ENCODE data around the gene MMP23B.

MMP23B gene

GRCh38 chr1:1612104-1612400, 19.9 kb upstream of the MMP23B start:
- no peak overlapping the region for H3K18ac ChIP-seq (ENCODE audit: low read length)
- H2AFZ ChIP-seq (ENCODE audit: insufficient read depth, low read length, poor library complexity) = no peak overlapping the region
- H3K23ac ChIP-seq (ENCODE audit: low read length) = no peak overlapping the region
- peaks cover 8% of the 10 kb centered on the region for H3K79me1 ChIP-seq (ENCODE audit: low read length)
- H2BK120ac ChIP-seq (ENCODE audit: insufficient read depth, low read length, poor library complexity) = no peak overlapping the region
- H3K27me3 ChIP-seq (ENCODE audit: insufficient read depth, low read length) = no peaks in the 10 kb centered on the region
- H3K4me3 ChIP-seq (ENCODE audit: low read depth, low read length) = no peak overlapping the region
- no peak overlapping the region for H3K4me2 ChIP-seq (ENCODE audit: low read length)
- no peak overlapping the region for H2BK5ac ChIP-seq (ENCODE audit: low read depth, low read length, poor library complexity)
- no CpG with 5 or more reads among the region's 3 CpGs for WGBS (ENCODE audit: extremely low coverage, insufficient coverage, insufficient read length)
- no peak overlapping the region for H3K27ac ChIP-seq (ENCODE audit: low read depth, low read length)
- H3K79me2 ChIP-seq (ENCODE audit: control insufficient read depth, insufficient read depth, low read length, poor library complexity) = peaks cover 5% of the 10 kb centered on the region
- H3K4me1 ChIP-seq (ENCODE audit: control insufficient read depth in 1 of 2, insufficient read depth in 2 of 2, low read length in 2 of 2) = peaks cover 10 to 14% of the 10 kb centered on the region in 2 experiments
- no peak overlapping the region for H3K14ac ChIP-seq (ENCODE audit: low read length)
- no peak overlapping the region for H3K4ac ChIP-seq (ENCODE audit: low read depth, low read length)
- H4K12ac ChIP-seq (ENCODE audit: low read depth, low read length) = no peak overlapping the region
- no peaks in the 10 kb centered on the region for H3K9me3 ChIP-seq (ENCODE audit: insufficient read depth, low read depth, low read length)
- H3K36me3 ChIP-seq (ENCODE audit: control insufficient read depth in 1 of 2, insufficient read depth in 2 of 2, low read length in 2 of 2) = no peaks in the 10 kb centered on the region
- no peak overlapping the region for H3K9ac ChIP-seq (ENCODE audit: low read length)
- no peak overlapping the region for H4K8ac ChIP-seq (ENCODE audit: low read depth, low read length)
- no peak overlapping the region for H2AK5ac ChIP-seq (ENCODE audit: low read length)
- no peak overlapping the region for H2BK12ac ChIP-seq (ENCODE audit: low read length)
- no peak for DNase-seq
- H4K91ac ChIP-seq (ENCODE audit: low read depth, low read length) = no peak overlapping the region

- no peaks in the 10 kb centered on the region for H3K9me3 ChIP-seq (ENCODE audit: insufficient read depth, low read depth, low read length)
- no CpG with 5 or more reads among the region's 11 CpGs for WGBS (ENCODE audit: extremely low coverage, insufficient coverage, insufficient read length)
- H3K36me3 ChIP-seq (ENCODE audit: control insufficient read depth in 1 of 2, insufficient read depth in 2 of 2, low read length in 2 of 2) = peaks cover 10% of the 10 kb centered on the region in 2 experiments
- no peak overlapping the region for H2BK12ac ChIP-seq (ENCODE audit: low read length)
- no peak overlapping the region for H3K27ac ChIP-seq (ENCODE audit: low read depth, low read length)
- H3K4me2 ChIP-seq (ENCODE audit: low read length) = peak overlapping the region; percentile 96
- no peak overlapping the region for H2BK120ac ChIP-seq (ENCODE audit: insufficient read depth, low read length, poor library complexity)
- H4K12ac ChIP-seq (ENCODE audit: low read depth, low read length) = no peak overlapping the region
- no peak overlapping the region for H3K4me3 ChIP-seq (ENCODE audit: low read depth, low read length)
- peaks cover 8% of the 10 kb centered on the region for H3K79me1 ChIP-seq (ENCODE audit: low read length)
- no peak overlapping the region for H2AK5ac ChIP-seq (ENCODE audit: low read length)
- H4K91ac ChIP-seq (ENCODE audit: low read depth, low read length) = no peak overlapping the region
- H2AFZ ChIP-seq (ENCODE audit: insufficient read depth, low read length, poor library complexity) = no peak overlapping the region
- no peak overlapping the region for H4K8ac ChIP-seq (ENCODE audit: low read depth, low read length)
- no peak overlapping the region for H3K9ac ChIP-seq (ENCODE audit: low read length)
- H2BK5ac ChIP-seq (ENCODE audit: low read depth, low read length, poor library complexity) = no peak overlapping the region
- no peak overlapping the region for H3K23ac ChIP-seq (ENCODE audit: low read length)
- H3K4me1 ChIP-seq (ENCODE audit: control insufficient read depth in 1 of 2, insufficient read depth in 2 of 2, low read length in 2 of 2) = peaks cover 10 to 15% of the 10 kb centered on the region in 2 experiments
- no peak overlapping the region for H3K14ac ChIP-seq (ENCODE audit: low read length)
- no peak overlapping the region for H3K18ac ChIP-seq (ENCODE audit: low read length)
- no peak overlapping the region for H3K4ac ChIP-seq (ENCODE audit: low read depth, low read length)
- peaks cover 5% of the 10 kb centered on the region for H3K79me2 ChIP-seq (ENCODE audit: control insufficient read depth, insufficient read depth, low read length, poor library complexity)
- DNase-seq = no peak
- H3K27me3 ChIP-seq (ENCODE audit: insufficient read depth, low read length) = no peaks in the 10 kb centered on the region
Observed at GRCh38 chr1:1613509-1614082, 18.4 kb upstream of the MMP23B start.

GRCh38 chr1:1614204-1614953, 17.6 kb upstream of the MMP23B start:
- Histone ChIP-seq H4K91ac (ENCODE audit: low read depth, low read length) (peak overlapping the region; percentile 22), H3K4me2 (ENCODE audit: low read length) (peak overlapping the region; percentile 96), H3K18ac (ENCODE audit: low read length) (no peak overlapping the region), H3K23ac (ENCODE audit: low read length) (no peak overlapping the region), H3K9ac (ENCODE audit: low read length) (no peak overlapping the region), H3K27ac (ENCODE audit: low read depth, low read length) (peak overlapping the region; percentile 52), H2AK5ac (ENCODE audit: low read length) (no peak overlapping the region), H3K4ac (ENCODE audit: low read depth, low read length) (peak overlapping the region; percentile 12), H3K9me3 (ENCODE audit: insufficient read depth, low read depth, low read length) (no peaks in the 10 kb centered on the region), H4K8ac (ENCODE audit: low read depth, low read length) (no peak overlapping the region), H2BK5ac (ENCODE audit: low read depth, low read length, poor library complexity) (no peak overlapping the region), H3K4me1 (ENCODE audit: control insufficient read depth in 1 of 2, insufficient read depth in 2 of 2, low read length in 2 of 2) (peaks cover 10 to 15% of the 10 kb centered on the region in 2 experiments), H3K27me3 (ENCODE audit: insufficient read depth, low read length) (no peaks in the 10 kb centered on the region), H4K12ac (ENCODE audit: low read depth, low read length) (no peak overlapping the region), H2BK12ac (ENCODE audit: low read length) (no peak overlapping the region), H3K36me3 (ENCODE audit: control insufficient read depth in 1 of 2, insufficient read depth in 2 of 2, low read length in 2 of 2) (peaks cover 13% of the 10 kb centered on the region in 2 experiments), H3K4me3 (ENCODE audit: low read depth, low read length) (peak overlapping the region; percentile 98), H2AFZ (ENCODE audit: insufficient read depth, low read length, poor library complexity) (no peak overlapping the region), H3K79me2 (ENCODE audit: control insufficient read depth, insufficient read depth, low read length, poor library complexity) (peaks cover 5% of the 10 kb centered on the region), H2BK120ac (ENCODE audit: insufficient read depth, low read length, poor library complexity) (no peak overlapping the region), H3K79me1 (ENCODE audit: low read length) (peaks cover 8% of the 10 kb centered on the region), H3K14ac (ENCODE audit: low read length) (no peak overlapping the region)
- DNase-seq = peak; percentile 94
- WGBS (ENCODE audit: extremely low coverage, insufficient coverage, insufficient read length) = no CpG with 5 or more reads among the region's 30 CpGs

- WGBS (ENCODE audit: extremely low coverage, insufficient coverage, insufficient read length) = no CpG with 5 or more reads among the region's 23 CpGs
- Histone ChIP-seq H3K79me1 (ENCODE audit: low read length) (peaks cover 8% of the 10 kb centered on the region), H3K9ac (ENCODE audit: low read length) (peak overlapping the region; percentile 56), H3K4me2 (ENCODE audit: low read length) (peak overlapping the region; percentile 96), H2AK5ac (ENCODE audit: low read length) (no peak overlapping the region), H3K27me3 (ENCODE audit: insufficient read depth, low read length) (no peaks in the 10 kb centered on the region), H2BK5ac (ENCODE audit: low read depth, low read length, poor library complexity) (peak overlapping the region; percentile 11), H4K12ac (ENCODE audit: low read depth, low read length) (no peak overlapping the region), H3K4me1 (ENCODE audit: control insufficient read depth in 1 of 2, insufficient read depth in 2 of 2, low read length in 2 of 2) (peaks cover 10 to 15% of the 10 kb centered on the region in 2 experiments), H4K91ac (ENCODE audit: low read depth, low read length) (peak overlapping the region; percentile 22), H3K14ac (ENCODE audit: low read length) (no peak overlapping the region), H2BK120ac (ENCODE audit: insufficient read depth, low read length, poor library complexity) (no peak overlapping the region), H3K23ac (ENCODE audit: low read length) (no peak overlapping the region), H4K8ac (ENCODE audit: low read depth, low read length) (no peak overlapping the region), H2AFZ (ENCODE audit: insufficient read depth, low read length, poor library complexity) (no peak overlapping the region), H3K79me2 (ENCODE audit: control insufficient read depth, insufficient read depth, low read length, poor library complexity) (peaks cover 5% of the 10 kb centered on the region), H3K36me3 (ENCODE audit: control insufficient read depth in 1 of 2, insufficient read depth in 2 of 2, low read length in 2 of 2) (peaks cover 13 to 15% of the 10 kb centered on the region in 2 experiments), H3K27ac (ENCODE audit: low read depth, low read length) (peak overlapping the region; percentile 52), H2BK12ac (ENCODE audit: low read length) (no peak overlapping the region), H3K18ac (ENCODE audit: low read length) (no peak overlapping the region), H3K9me3 (ENCODE audit: insufficient read depth, low read depth, low read length) (no peaks in the 10 kb centered on the region), H3K4ac (ENCODE audit: low read depth, low read length) (no peak overlapping the region), H3K4me3 (ENCODE audit: low read depth, low read length) (peak overlapping the region; percentile 98)
- no peak for DNase-seq
Observed at GRCh38 chr1:1614954-1615255, 17.1 kb upstream of the MMP23B start.

All from trophoblast cell (in vitro differentiated cells and primary cell).